ENCODE measurements around the gene MTG2. TPM values are rescaled to one million over a fixed set of nuclear protein-coding genes. Genes with fewer than 3 reads are reported as not detected.

Gene MTG2
- total and polyA plus RNA-seq, 10 of the 15 experiments (the other 5 are each of a cell fraction or from before 2014, with no cell fraction given) = 6.2 to 52.4 (median 34.3) TPM

DNA sequence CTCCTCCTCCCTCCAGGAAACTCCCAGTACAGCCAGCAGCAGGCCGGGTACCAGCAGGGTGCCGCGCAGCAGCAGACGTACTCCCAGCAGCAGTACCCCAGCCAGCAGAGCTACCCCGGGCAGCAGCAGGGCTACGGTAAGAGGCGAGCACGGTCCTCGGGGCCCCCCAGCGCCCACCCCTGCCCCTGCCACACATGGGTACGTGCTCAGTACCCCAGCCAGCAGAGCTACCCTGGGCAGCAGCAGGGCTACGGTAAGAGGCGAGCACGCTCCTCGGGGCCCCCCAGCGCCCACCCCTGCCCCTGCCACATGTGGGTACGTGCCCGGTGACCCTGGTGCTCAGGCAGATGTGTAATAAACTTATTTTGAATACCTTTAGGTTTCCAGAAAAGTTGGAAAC lies 10.2 kb upstream of the MTG2 start:
- ChIA-PET POLR2A (no interaction called here), SMC1A (ENCODE audit: uncharacterized antibody, unreplicated experiment) (no interaction called here), RAD21 (ENCODE audit: unreplicated experiment) (no interaction called here), CTCF (interaction anchor here (1.0 kb wide), 1 partner anchor 15 kb away, joined by 3 read pairs; no protein-coding TSS in a partner anchor)
- H3K4me2 ChIP-seq (ENCODE audit: control insufficient read depth, insufficient read depth) = no peak overlapping the region
- H3K4me3 ChIP-seq = no peak overlapping the region
- no peaks in the 10 kb centered on the region for H3K79me2 ChIP-seq (ENCODE audit: control insufficient read depth, insufficient read depth, low read length)
- in situ Hi-C loops (cut with MboI) = no loop called here
- FAIRE-seq = no peak
- no peak overlapping the region for H3K9ac ChIP-seq (ENCODE audit: control insufficient read depth, insufficient read depth, low read length)
- intact Hi-C loops (cut with micrococcal nuclease; ENCODE audit: unreplicated experiment) = no loop called here
- WGBS (ENCODE audit: insufficient coverage, insufficient replicate concordance, low lambda C conversion rate, missing lambda C conversion rate) = 96% methylated on average over 14 of the region's 18 CpGs
- H3K27me3 ChIP-seq (replicated peaks in 1 of 2; ENCODE audit: control insufficient read depth in 2 of 2, insufficient read depth in 2 of 2, low read length in 1 of 2) = no peaks in the 10 kb centered on the region
- no peaks in the 10 kb centered on the region for H3K4me1 ChIP-seq (ENCODE audit: control insufficient read depth, insufficient read depth, low read length)
- BruUV-seq (replicated peaks) = no TSS peak
- no peak for DNase-seq (ENCODE audit: low read depth, low spot score)
- peaks cover 0 to 2% of the 10 kb centered on the region in 2 experiments; a peak in 3 of 4 replicates for H3K36me3 ChIP-seq (ENCODE audit: control insufficient read depth in 2 of 2, insufficient read depth in 2 of 2, low read length in 1 of 2)
- no peak for ATAC-seq
- H2AFZ ChIP-seq (ENCODE audit: control insufficient read depth, low read depth, low read length) = no peak overlapping the region
- TF ChIP-seq KDM1A (IDR thresholded peaks at IDR 0.05; ENCODE audit: borderline replicate concordance) (no peak), CHD1 (IDR thresholded peaks at IDR 0.05; ENCODE audit: low read depth, low read length) (no peak), ZNF274 (IDR thresholded peaks at IDR 0.05; ENCODE audit: insufficient read depth, insufficient read length) (no peak), ELK1 (IDR thresholded peaks at IDR 0.05; ENCODE audit: low read depth, low read length) (no peak), NKRF (conservative IDR thresholded peaks at IDR 0.05) (no peak), EP300 (IDR thresholded peaks at IDR 0.05; ENCODE audit: borderline replicate concordance in 1 of 2, control insufficient read depth in 1 of 2, low read depth in 2 of 2, low read length in 2 of 2) (no peak), NFYB (IDR thresholded peaks at IDR 0.05; ENCODE audit: insufficient read depth, low read depth, low read length) (no peak), PBX3 (IDR thresholded peaks at IDR 0.05; ENCODE audit: insufficient replicate concordance, low read depth, low read length) (no peak)
- TF ChIP-seq, protein P1, sequence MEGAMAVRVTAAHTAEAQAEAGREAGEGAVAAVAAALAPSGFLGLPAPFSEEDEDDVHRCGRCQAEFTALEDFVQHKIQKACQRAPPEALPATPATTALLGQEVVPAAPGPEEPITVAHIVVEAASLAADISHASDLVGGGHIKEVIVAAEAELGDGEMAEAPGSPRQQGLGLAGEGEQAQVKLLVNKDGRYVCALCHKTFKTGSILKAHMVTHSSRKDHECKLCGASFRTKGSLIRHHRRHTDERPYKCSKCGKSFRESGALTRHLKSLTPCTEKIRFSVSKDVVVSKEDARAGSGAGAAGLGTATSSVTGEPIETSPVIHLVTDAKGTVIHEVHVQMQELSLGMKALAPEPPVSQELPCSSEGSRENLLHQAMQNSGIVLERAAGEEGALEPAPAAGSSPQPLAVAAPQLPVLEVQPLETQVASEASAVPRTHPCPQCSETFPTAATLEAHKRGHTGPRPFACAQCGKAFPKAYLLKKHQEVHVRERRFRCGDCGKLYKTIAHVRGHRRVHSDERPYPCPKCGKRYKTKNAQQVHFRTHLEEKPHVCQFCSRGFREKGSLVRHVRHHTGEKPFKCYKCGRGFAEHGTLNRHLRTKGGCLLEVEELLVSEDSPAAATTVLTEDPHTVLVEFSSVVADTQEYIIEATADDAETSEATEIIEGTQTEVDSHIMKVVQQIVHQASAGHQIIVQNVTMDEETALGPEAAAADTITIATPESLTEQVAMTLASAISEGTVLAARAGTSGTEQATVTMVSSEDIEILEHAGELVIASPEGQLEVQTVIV (IDR thresholded peaks at IDR 0.05; ENCODE audit: borderline replicate concordance, partially characterized antibody) = no peak
- TF ChIP-seq, protein P2, sequence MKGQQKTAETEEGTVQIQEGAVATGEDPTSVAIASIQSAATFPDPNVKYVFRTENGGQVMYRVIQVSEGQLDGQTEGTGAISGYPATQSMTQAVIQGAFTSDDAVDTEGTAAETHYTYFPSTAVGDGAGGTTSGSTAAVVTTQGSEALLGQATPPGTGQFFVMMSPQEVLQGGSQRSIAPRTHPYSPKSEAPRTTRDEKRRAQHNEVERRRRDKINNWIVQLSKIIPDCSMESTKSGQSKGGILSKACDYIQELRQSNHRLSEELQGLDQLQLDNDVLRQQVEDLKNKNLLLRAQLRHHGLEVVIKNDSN (IDR thresholded peaks at IDR 0.05; ENCODE audit: borderline replicate concordance, extremely low read length, insufficient read depth, low read depth, low read length) = no peak
- TF ChIP-seq, protein P3, sequence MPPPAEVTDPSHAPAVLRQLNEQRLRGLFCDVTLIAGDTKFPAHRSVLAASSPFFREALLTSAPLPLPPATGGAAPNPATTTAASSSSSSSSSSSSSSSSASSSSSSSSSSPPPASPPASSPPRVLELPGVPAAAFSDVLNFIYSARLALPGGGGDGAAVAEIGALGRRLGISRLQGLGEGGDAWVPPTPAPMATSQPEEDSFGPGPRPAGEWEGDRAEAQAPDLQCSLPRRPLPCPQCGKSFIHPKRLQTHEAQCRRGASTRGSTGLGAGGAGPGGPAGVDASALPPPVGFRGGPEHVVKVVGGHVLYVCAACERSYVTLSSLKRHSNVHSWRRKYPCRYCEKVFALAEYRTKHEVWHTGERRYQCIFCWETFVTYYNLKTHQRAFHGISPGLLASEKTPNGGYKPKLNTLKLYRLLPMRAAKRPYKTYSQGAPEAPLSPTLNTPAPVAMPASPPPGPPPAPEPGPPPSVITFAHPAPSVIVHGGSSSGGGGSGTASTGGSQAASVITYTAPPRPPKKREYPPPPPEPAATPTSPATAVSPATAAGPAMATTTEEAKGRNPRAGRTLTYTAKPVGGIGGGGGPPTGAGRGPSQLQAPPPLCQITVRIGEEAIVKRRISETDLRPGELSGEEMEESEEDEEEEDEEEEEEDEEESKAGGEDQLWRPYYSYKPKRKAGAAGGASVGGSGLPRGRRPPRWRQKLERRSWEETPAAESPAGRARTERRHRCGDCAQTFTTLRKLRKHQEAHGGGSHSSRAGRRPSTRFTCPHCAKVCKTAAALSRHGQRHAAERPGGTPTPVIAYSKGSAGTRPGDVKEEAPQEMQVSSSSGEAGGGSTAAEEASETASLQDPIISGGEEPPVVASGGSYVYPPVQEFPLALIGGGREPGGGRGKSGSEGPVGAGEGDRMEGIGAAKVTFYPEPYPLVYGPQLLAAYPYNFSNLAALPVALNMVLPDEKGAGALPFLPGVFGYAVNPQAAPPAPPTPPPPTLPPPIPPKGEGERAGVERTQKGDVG (CRISPR knock-in tag; IDR thresholded peaks at IDR 0.05) = no peak
- H3K9me3 ChIP-seq (replicated peaks; ENCODE audit: control insufficient read depth, insufficient read depth, low read length) = no peaks in the 10 kb centered on the region
- no peak overlapping the region for H3K27ac ChIP-seq (ENCODE audit: control insufficient read depth, insufficient read depth)
- H4K20me1 ChIP-seq (ENCODE audit: control insufficient read depth, insufficient read depth) = no peaks in the 10 kb centered on the region

Data from GM12878 (cell line).